Suppressor macrophage (primary cell): ENCODE data around the gene PNMA6F.
"Not testable (repeated sequence)": the region's sequence is repeated elsewhere in the genome, so short reads cannot be mapped to it uniquely, and the experiment has no call there.

Experiments
- DNase-seq, 4 experiments: peaks; one replicate each; pipeline ENCODE4 v3.0.0-alpha.2; 2020 to 2022

The PNMA6F gene

GRCh38 chrX:153334654-153335295, 13.2 kb upstream of the PNMA6F start:
- no peak for DNase-seq

- peak; percentile 83 to 94 (median 88) for DNase-seq
These were observed 12.5 kb upstream of the PNMA6F start, which contains the start of gene ZNF275 for GRCh38 chrX:153333821-153334653. TSS of gene ZNF275 (plus strand) at chrX:153334153. CDS start at chrX:153336680, 2,527 bp downstream.

- no peak for DNase-seq
These were observed 11.7 kb upstream of the PNMA6F start for GRCh38 chrX:153333266-153333665.

- DNase-seq = no peak
These were observed 6.0 kb upstream of the PNMA6F start for GRCh38 chrX:153327561-153327960.

GRCh38 chrX:153320555-153321184, 897 bp downstream of the PNMA6F start:
- DNase-seq = no peak

GRCh38 chrX:153320047-153320443, 1.5 kb downstream of the PNMA6F start:
- DNase-seq = not testable (repeated sequence)

GRCh38 chrX:153319295-153320046, 2.1 kb downstream of the PNMA6F start:
- DNase-seq = no peak

- DNase-seq = no peak
These were observed 2.8 kb downstream of the PNMA6F start for GRCh38 chrX:153318811-153319210.

GRCh38 chrX:153317996-153318722, 3.4 kb downstream of the PNMA6F start:
- no peak for DNase-seq

GRCh38 chrX:153317306-153317705, 4.3 kb downstream of the PNMA6F start:
- no peak for DNase-seq

GRCh38 chrX:153312842-153313241, 8.7 kb downstream of the PNMA6F start:
- DNase-seq = no peak

- no peak for DNase-seq
These were observed 9.5 kb downstream of the PNMA6F start for GRCh38 chrX:153312041-153312440.

GRCh38 chrX:153310901-153311300, 10.7 kb downstream of the PNMA6F start:
- DNase-seq = no peak

- DNase-seq = peak; percentile 23 to 62 (median 52)
These were observed 14.0 kb downstream of the PNMA6F start for GRCh38 chrX:153307276-153308178.

GRCh38 chrX:153306527-153307115, 14.9 kb downstream of the PNMA6F start:
- DNase-seq = no peak

GRCh38 chrX:153305972-153306371, 15.6 kb downstream of the PNMA6F start:
- DNase-seq = peak; percentile 45 to 74 (median 66)

GRCh38 chrX:153304988-153305736, 16.4 kb downstream of the PNMA6F start:
- DNase-seq = peak in 1 of 4 experiments; percentile 3

GRCh38 chrX:153303276-153304262, 18.0 kb downstream of the PNMA6F start:
- DNase-seq = no peak
